ENCODE data around the gene MXI1. TPM values are rescaled to one million over a fixed set of nuclear protein-coding genes. Genes with fewer than 3 reads are reported as not detected.

The MXI1 gene
- total RNA-seq, 4 donors from 2014 or later: 32.3 to 40.0 (median 36.4) TPM

- DNase-seq (ENCODE audit: low spot score) (no peak), ATAC-seq (ENCODE audit: low FRiP score) (no peak)
- TF ChIP-seq CTCF (IDR thresholded peaks at IDR 0.05): no peak
Observed at GRCh38 chr10:110216240-110216639, 8.8 kb downstream of the MXI1 start.

DNA sequence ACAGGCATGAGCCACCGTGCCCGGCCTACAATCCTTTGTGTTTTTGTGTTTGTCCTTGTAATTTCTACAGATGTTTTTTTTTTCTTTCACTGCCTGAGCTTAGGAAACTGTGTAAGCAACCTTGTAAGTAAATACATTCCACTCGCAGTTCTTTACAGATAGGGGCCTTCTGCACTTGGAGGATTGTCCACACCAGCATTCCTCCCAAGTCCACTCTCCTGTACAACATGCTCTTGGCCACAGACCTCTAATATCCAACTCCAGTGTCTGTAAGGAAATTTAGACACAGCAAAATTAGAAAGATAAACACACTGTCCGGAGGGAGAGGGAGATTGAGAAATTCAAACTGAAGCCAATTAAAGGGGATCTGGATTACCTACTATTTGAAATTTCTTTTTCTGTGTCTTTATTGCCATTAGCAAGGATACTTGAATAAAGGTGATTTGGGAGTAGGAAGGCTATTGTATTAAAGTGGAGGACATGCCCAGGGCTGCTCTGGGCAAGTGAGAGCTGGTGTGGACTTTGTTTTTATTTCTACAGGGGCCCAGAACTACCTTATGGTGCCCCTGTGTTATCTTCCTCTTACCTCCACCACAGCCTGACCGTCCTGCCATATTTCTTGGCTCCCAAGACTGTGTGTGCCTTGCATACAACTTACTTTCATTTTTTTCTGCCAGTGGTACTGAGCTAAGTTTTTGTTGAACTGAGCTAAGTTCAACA is 9.7 kb downstream of the MXI1 start:
- TF ChIP-seq CTCF (IDR thresholded peaks at IDR 0.05): no peak
- DNase-seq (ENCODE audit: low spot score) (no peak), ATAC-seq (ENCODE audit: low FRiP score) (no peak)

- no peak for TF ChIP-seq CTCF (IDR thresholded peaks at IDR 0.05)
- no peak for DNase-seq (ENCODE audit: low spot score)
- no peak for ATAC-seq (ENCODE audit: low FRiP score)
Observed at GRCh38 chr10:110217662-110218008, 10.2 kb downstream of the MXI1 start.

GRCh38 chr10:110218632-110219031 is 11.2 kb downstream of the MXI1 start:
- DNase-seq (ENCODE audit: low spot score) (no peak), ATAC-seq (ENCODE audit: low FRiP score) (no peak)
- no peak for TF ChIP-seq CTCF (IDR thresholded peaks at IDR 0.05)

DNA sequence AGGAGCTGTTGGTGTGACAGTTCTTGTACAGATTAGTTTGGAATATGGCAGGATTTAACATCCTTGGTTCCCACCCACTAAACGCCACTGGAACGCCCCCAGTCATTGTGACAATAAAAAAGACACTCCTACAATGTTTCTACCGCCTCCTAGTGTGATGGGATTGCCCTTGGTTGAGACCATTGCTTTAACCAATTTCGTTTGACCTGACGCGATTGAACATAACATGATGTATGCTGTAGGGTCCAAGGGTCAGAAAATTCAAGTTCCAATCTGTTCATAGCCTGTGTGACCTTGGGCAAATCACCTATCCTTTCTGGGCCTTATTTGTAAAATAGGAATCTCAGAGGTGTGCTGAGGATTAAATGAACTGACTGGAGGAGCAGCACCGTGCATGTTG is 12.5 kb downstream of the MXI1 start:
- TF ChIP-seq CTCF (IDR thresholded peaks at IDR 0.05): no peak
- ATAC-seq (ENCODE audit: low FRiP score) (no peak), DNase-seq (ENCODE audit: low spot score) (no peak)

- no peak for TF ChIP-seq CTCF (IDR thresholded peaks at IDR 0.05)
- ATAC-seq (ENCODE audit: low FRiP score) (no peak), DNase-seq (ENCODE audit: low spot score) (no peak)
Observed at GRCh38 chr10:110220398-110220797, 13.0 kb downstream of the MXI1 start.

DNA sequence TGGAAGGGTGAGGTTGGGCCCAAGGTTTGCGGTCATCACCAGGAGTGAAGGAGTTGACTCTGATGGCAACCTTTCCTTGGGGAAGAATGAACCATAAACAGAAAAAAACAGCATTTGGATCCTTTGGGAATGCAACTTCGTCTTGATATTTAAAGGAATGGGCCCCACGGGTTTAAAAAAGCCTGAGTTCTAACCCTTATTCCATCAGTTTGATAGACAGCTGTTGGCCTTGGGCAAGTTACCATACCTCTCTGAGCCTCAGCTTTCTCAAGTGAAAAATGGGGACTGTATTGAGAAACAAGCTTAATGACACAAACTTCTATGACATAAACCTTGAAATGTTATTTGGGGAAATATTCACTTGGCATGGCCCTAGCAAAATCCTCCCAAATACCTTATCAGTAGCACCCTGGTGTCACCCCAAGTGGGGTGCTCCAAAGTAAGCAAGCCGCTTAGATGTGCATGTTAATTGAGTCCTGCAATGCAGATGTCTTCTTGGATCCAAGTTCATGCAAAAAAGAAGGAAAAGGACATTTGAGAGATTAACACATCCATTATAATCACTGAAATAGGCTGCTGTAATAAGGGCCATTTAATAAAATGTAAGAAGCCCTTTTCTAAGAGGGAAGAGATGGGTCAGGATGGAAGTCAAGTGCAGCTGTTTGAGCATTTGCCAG is 13.8 kb downstream of the MXI1 start:
- TF ChIP-seq CTCF (IDR thresholded peaks at IDR 0.05): no peak
- ATAC-seq (ENCODE audit: low FRiP score) (no peak), DNase-seq (ENCODE audit: low spot score) (no peak)

All from omental fat pad (tissue), 4 donors.